Central memory CD8-positive, alpha-beta T cell (primary cell): ENCODE results near the gene CENPA.
"Not testable (repeated sequence)": the region's sequence is repeated elsewhere in the genome, so short reads cannot be mapped to it uniquely, and the experiment has no call there.

Experiments
- ATAC-seq: fragments of 150-1000 bp; cut with Tn5 transposase; replicated peaks from 2 replicates; pipeline ENCODE4 v1.10.0; 2022; ENCODE audit warnings: mild to moderate bottlenecking, moderate FRiP score, moderate number of reproducible peaks; ENCODE audit not compliant: poor library complexity, severe bottlenecking; ENCODE audit errors: extremely low read depth
- DNase-seq, 2 donors: peaks; one replicate each; pipeline ENCODE4 v3.0.0; 2021; ENCODE audit warnings: low spot score in 2 of 2
- H3K27ac Mint-ChIP-seq: one replicate; pipeline ENCODE4 v1.8.0; 2022; ENCODE audit warnings: low read depth, mild to moderate bottlenecking, moderate library complexity, mixed read lengths
- H3K27me3 Mint-ChIP-seq: one replicate; pipeline ENCODE4 v1.8.0; 2022; ENCODE audit warnings: mixed read lengths
- H3K36me3 Mint-ChIP-seq: one replicate; pipeline ENCODE4 v1.8.0; 2022; ENCODE audit warnings: mild to moderate bottlenecking, moderate library complexity, mixed read lengths; ENCODE audit not compliant: insufficient read depth
- H3K4me1 Mint-ChIP-seq: one replicate; pipeline ENCODE4 v1.8.0; 2022; ENCODE audit warnings: mixed read lengths
- H3K4me3 Mint-ChIP-seq: one replicate; pipeline ENCODE4 v1.8.0; 2022; ENCODE audit warnings: mild to moderate bottlenecking, moderate library complexity, mixed read lengths
- H3K9me3 Mint-ChIP-seq: one replicate; pipeline ENCODE4 v1.8.0; 2022; ENCODE audit warnings: mixed read lengths

CENPA gene

DNA sequence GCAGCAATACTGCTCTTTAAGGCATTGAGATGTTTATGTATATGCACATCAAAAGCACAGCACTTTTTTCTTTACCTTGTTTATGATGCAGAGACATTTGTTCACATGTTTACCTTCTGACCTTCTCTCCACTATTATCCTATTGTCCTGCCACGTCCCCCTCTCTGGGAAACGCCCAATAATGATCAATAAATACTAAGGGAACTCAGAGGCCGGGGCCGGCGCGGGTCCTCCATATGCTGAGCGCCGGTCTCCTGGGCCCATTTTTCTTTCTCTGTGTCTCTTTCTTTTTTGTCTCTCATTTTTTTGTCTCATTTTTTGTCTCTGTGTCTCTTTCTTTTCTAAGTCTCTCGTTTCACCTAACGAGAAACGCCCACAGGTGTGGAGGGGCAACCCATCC is 35.4 kb upstream of the CENPA start:
- not testable (repeated sequence) for H3K36me3 Mint-ChIP-seq, H3K4me3 Mint-ChIP-seq, ATAC-seq, H3K4me1 Mint-ChIP-seq, H3K9me3 Mint-ChIP-seq, DNase-seq, H3K27me3 Mint-ChIP-seq
- peak overlapping the region; percentile 72 for H3K27ac Mint-ChIP-seq

GRCh38 chr2:26752656-26753055 is 33.2 kb upstream of the CENPA start:
- DNase-seq (no peak), ATAC-seq (no peak)
- no peaks in the 10 kb centered on the region for H3K9me3 Mint-ChIP-seq
- no peak overlapping the region for H3K4me3 Mint-ChIP-seq
- H3K27ac Mint-ChIP-seq, result no peak overlapping the region
- no peaks in the 10 kb centered on the region for H3K36me3 Mint-ChIP-seq
- no peaks in the 10 kb centered on the region for H3K4me1 Mint-ChIP-seq
- peaks cover 9% of the 10 kb centered on the region for H3K27me3 Mint-ChIP-seq

DNA sequence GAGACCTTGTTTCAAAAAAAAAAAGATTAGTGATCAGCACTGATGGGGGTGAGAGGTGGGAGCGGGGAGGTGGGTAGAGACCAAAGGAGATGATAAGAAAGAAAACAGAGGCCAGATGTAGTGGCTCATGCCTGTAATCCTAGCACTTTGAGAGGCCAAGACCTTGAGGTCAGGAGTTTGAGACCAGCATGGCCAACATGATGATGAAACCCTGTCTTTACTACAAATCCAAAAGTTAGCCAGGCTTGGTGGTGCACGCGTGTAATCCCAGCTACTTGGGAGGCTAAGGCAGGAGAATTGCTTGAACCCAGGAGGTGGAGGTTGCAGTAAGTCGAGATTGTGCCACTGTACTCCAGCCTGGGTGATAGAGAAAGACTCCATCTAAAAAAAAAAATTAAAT is 31.3 kb upstream of the CENPA start:
- Mint-ChIP-seq H3K27ac (no peak overlapping the region), H3K9me3 (no peaks in the 10 kb centered on the region), H3K36me3 (no peaks in the 10 kb centered on the region), H3K27me3 (peaks cover 9% of the 10 kb centered on the region), H3K4me3 (no peak overlapping the region), H3K4me1 (no peaks in the 10 kb centered on the region)
- DNase-seq, result no peak
- ATAC-seq, result no peak

GRCh38 chr2:26754972-26755670 is 30.7 kb upstream of the CENPA start:
- H3K4me3 Mint-ChIP-seq, result no peak overlapping the region
- no peak overlapping the region for H3K27ac Mint-ChIP-seq
- no peaks in the 10 kb centered on the region for H3K4me1 Mint-ChIP-seq
- ATAC-seq (no peak), DNase-seq (no peak)
- no peaks in the 10 kb centered on the region for H3K9me3 Mint-ChIP-seq
- H3K27me3 Mint-ChIP-seq, result peaks cover 9% of the 10 kb centered on the region
- H3K36me3 Mint-ChIP-seq, result no peaks in the 10 kb centered on the region

GRCh38 chr2:26756337-26756736 is 29.5 kb upstream of the CENPA start:
- Mint-ChIP-seq H3K4me3 (no peak overlapping the region), H3K4me1 (no peaks in the 10 kb centered on the region), H3K27ac (no peak overlapping the region), H3K27me3 (peaks cover 9% of the 10 kb centered on the region), H3K9me3 (no peaks in the 10 kb centered on the region), H3K36me3 (no peaks in the 10 kb centered on the region)
- DNase-seq (no peak), ATAC-seq (no peak)

DNA sequence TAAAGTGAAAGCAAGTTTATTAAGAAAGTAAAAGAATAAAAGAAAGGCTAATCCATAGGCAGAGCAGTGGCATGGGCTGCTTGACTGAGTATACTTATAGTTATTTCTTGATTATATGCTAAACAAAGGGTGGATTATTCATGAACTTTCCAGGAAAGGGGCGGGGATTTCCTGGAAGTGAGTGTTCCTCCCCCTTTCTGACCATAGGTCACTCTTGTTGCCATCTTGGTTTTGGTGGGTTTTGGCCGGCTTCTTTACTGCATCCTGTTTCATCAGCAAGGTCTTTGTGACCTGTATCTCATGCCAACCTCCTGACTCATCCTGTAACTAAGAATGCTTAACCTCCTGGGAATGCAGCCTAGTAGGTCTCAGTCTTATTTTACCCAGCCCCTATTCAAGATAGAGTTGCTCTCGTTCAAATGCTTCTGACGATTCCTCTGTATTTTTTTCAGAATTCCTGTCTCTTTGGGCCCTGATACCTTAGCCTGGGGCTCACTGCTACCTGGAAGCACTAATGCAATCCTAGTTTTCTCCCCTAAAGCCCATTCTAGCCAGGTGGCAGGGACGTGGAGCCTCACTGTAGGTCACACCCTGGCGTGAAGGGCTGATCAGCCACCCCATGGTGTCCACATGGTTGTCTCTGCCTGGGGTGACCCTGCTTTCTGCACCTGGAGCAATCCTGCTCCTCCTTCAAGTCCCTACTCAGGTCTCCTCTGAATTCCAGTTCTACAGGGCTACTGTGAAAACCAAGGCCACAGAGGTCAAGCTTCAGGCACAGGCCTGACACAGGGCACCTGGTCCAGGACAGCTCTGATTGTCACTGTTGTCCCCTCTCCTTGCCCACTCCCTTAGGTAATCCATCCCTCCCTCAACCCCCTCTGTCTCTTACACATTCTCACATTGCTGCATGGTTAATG is 27.7 kb upstream of the CENPA start:
- H3K4me3 Mint-ChIP-seq, result no peak overlapping the region
- no peak overlapping the region for H3K27ac Mint-ChIP-seq
- no peak for DNase-seq

DNA sequence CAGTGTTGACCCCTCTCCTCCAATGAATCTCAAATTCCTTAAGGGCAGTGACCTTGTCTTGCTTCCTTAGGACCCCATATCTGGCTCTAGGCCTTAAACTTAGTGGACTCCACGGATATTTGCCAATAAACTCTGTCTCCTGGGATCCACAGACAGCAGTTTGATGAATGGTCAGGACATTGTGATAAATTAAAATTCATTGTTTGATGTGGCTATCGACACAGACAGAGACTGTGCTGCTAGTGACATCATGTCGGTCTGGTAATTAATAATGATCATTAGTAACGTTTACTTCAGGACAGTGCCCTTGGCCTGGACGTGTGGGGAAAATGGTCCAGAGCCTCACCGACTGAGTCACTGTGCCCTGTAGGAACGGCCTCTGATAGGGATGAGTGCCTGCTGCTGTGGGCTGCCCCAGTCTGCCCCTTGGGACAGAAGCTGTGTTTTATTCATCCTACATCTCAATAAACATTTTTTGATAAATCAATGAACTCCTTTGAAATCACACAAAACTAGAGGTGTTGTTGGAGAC is 27.0 kb upstream of the CENPA start:
- Mint-ChIP-seq H3K27me3 (peaks cover 6% of the 10 kb centered on the region), H3K9me3 (no peaks in the 10 kb centered on the region), H3K4me3 (no peak overlapping the region), H3K4me1 (peaks cover 6% of the 10 kb centered on the region), H3K36me3 (peaks cover 4% of the 10 kb centered on the region), H3K27ac (no peak overlapping the region)
- ATAC-seq, result no peak
- DNase-seq, result no peak

More for the DNA sequence above, 27.7 kb upstream of the CENPA start:
- no peaks in the 10 kb centered on the region for H3K36me3 Mint-ChIP-seq
- ATAC-seq, result no peak
- H3K4me1 Mint-ChIP-seq, result no peaks in the 10 kb centered on the region
- peaks cover 9% of the 10 kb centered on the region for H3K27me3 Mint-ChIP-seq
- H3K9me3 Mint-ChIP-seq, result no peaks in the 10 kb centered on the region

- Mint-ChIP-seq H3K4me1 (peaks cover 11% of the 10 kb centered on the region), H3K4me3 (no peak overlapping the region), H3K9me3 (no peaks in the 10 kb centered on the region), H3K27me3 (no peaks in the 10 kb centered on the region), H3K27ac (no peak overlapping the region), H3K36me3 (peaks cover 5% of the 10 kb centered on the region)
- DNase-seq, result no peak
- ATAC-seq, result no peak
Measured at GRCh38 chr2:26759845-26760244, 26.0 kb upstream of the CENPA start.

DNA sequence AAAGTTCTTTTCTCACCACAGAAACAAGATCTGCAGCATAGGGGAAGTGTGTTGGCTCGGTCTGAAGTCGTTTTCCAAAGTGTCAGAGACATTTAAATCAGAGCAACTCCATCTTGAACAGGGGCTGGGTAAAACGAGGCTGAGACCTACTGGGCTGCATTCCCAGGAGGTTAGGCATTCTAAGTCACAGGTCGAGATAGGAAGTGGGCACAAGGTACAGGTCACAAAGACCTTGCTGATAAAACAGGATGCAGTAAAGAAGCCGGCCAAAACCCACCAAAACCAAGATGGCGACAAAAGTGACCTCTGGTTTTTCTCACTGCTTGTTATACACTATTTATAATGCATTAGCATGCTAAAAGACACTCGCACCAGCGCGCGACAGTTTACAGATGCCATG is 24.9 kb upstream of the CENPA start:
- not testable (repeated sequence) for H3K27me3 Mint-ChIP-seq, H3K36me3 Mint-ChIP-seq, H3K4me3 Mint-ChIP-seq, H3K27ac Mint-ChIP-seq, H3K9me3 Mint-ChIP-seq, ATAC-seq, DNase-seq
- H3K4me1 Mint-ChIP-seq, result peaks cover 23% of the 10 kb centered on the region

DNA sequence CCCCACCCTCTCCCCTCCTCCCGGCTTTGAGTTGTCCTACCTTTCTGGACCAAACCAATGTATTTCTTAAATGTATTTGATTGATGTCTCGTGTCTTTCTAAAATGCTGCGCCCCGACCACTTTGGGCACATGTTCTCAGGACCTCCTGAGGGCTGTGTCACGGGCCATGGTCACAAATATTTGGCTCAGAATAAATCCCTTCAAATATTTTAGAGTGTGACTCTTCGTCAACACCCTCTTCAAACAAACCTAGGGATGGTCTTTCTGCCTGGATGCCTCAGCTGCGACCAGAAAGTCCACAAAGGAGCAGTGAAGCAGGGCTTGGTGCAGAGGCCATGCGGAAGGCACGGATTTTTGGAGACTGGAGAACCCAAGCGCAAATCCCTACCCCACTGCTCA is 22.8 kb upstream of the CENPA start:
- no peak for ATAC-seq
- peak overlapping the region; percentile 74 for H3K4me3 Mint-ChIP-seq
- no peak for DNase-seq
- H3K27me3 Mint-ChIP-seq, result no peaks in the 10 kb centered on the region
- peaks cover 23% of the 10 kb centered on the region for H3K4me1 Mint-ChIP-seq
- H3K27ac Mint-ChIP-seq, result peak overlapping the region; percentile 61
- peaks cover 6% of the 10 kb centered on the region for H3K36me3 Mint-ChIP-seq
- no peaks in the 10 kb centered on the region for H3K9me3 Mint-ChIP-seq

- H3K36me3 Mint-ChIP-seq, result peaks cover 6% of the 10 kb centered on the region
- ATAC-seq (peak; percentile 93), DNase-seq (peak; percentile 69 to 71)
- H3K27ac Mint-ChIP-seq, result peak within 1 kb of the TSS; percentile 61
- H3K9me3 Mint-ChIP-seq, result no peaks in the 10 kb centered on the region
- H3K4me1 Mint-ChIP-seq, result peaks cover 30% of the 10 kb centered on the region
- peak within 1 kb of the TSS; percentile 74 for H3K4me3 Mint-ChIP-seq
- H3K27me3 Mint-ChIP-seq, result no peaks in the 10 kb centered on the region
Measured at GRCh38 chr2:26764078-26764887, 21.6 kb upstream of the CENPA start, which contains the start of gene SLC35F6. TSS of gene SLC35F6 (plus strand) at chr2:26764284. CDS start at chr2:26764350, 66 bp downstream.

DNA sequence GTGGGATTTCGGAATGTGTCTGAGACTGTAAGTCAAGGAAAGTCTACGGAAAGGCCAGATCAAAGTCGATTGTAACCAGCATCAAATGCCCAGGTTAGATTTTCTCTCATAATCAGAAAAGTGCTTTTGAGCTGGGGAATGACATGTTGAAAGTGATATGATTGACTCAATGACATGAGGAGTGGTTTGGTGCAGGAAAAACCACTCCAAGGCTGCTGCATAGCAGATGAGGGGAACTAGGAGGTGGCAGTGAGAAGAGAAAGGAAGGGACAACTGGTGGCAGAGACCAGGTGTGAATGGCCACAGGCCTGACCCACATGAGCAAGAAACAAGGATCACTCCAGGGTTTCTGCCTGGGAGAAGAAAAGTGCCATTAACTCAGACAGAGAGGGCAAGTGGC is 20.9 kb upstream of the CENPA start:
- peak overlapping the region; percentile 61 for H3K27ac Mint-ChIP-seq
- H3K4me1 Mint-ChIP-seq, result peaks cover 35% of the 10 kb centered on the region
- no peak for ATAC-seq
- no peak for DNase-seq
- H3K9me3 Mint-ChIP-seq, result no peaks in the 10 kb centered on the region
- no peaks in the 10 kb centered on the region for H3K27me3 Mint-ChIP-seq
- H3K4me3 Mint-ChIP-seq, result peak overlapping the region; percentile 74
- peaks cover 6% of the 10 kb centered on the region for H3K36me3 Mint-ChIP-seq
